B cell (primary cell): ENCODE data around the gene KREMEN2. TPM values are rescaled to one million over a fixed set of nuclear protein-coding genes. Genes with fewer than 3 reads are reported as not detected.

Experiments used
- ATAC-seq: fragments of 200-7000 bp; cut with Tn5 transposase; one replicate; pipeline ENCODE4 v1.10.0; 2021; ENCODE audit warnings: low read depth, mild to moderate bottlenecking, moderate number of reproducible peaks, moderate library complexity
- CTCF ChIA-PET: fragments of 350-600 bp; sonication (Branson Sonifier 250); formaldehyde crosslinking; loops from one replicate; lab custom pipeline; 2021; ENCODE audit warnings: antibody characterized with exemption, inconsistent platforms; lab: Charles Lee
- POLR2A ChIA-PET: fragments of 350-600 bp; sonication (Branson Sonifier 250); formaldehyde crosslinking; loops from one replicate; lab custom pipeline; 2021; ENCODE audit warnings: antibody characterized with exemption; lab: Charles Lee
- DNase-seq: peaks from one replicate; pipeline ENCODE4 v3.0.0; 2013
- H2AFZ ChIP-seq: 2 replicates; pipeline ENCODE4 v1.6.1; 2012; ENCODE audit warnings: mild to moderate bottlenecking, low read depth, low read length; ENCODE audit not compliant: insufficient read depth, poor library complexity, severe bottlenecking
- H3K27ac ChIP-seq, 2 donors: 1 replicate in 1 of 2; 2 replicates in 1 of 2; pipeline ENCODE4 v1.5.1; 2012 to 2013; ENCODE audit warnings: low read length in 2 of 2, mild to moderate bottlenecking in 2 of 2, moderate library complexity in 1 of 2
- H3K27me3 ChIP-seq, 4 experiments: fragments of 200-600 bp in 1 of 4; sonication (generic) in 1 of 4; replicated peaks in 1 of 4; 1 replicate in 2 of 4; 2 replicates in 2 of 4; pipeline versions ENCODE4 v1.6.1 to v1.7.0; 2013 to 2016; ENCODE audit warnings: low read length in 3 of 4, mild to moderate bottlenecking in 2 of 4, mixed read lengths in 1 of 4, moderate library complexity in 1 of 4; ENCODE audit not compliant: insufficient read depth in 4 of 4, control insufficient read depth in 3 of 4; ENCODE audit errors: control extremely low read depth in 1 of 4
- H3K36me3 ChIP-seq, 2 experiments: replicated peaks in 1 of 2; 1 replicate in 1 of 2; 2 replicates in 1 of 2; pipeline versions ENCODE4 v1.6.1 to v1.7.1; 2013; ENCODE audit warnings: low read length in 1 of 2; ENCODE audit not compliant: insufficient read depth in 2 of 2, control insufficient read depth in 1 of 2; ENCODE audit errors: control extremely low read depth in 1 of 2, extremely low read depth in 1 of 2
- H3K4me1 ChIP-seq, 2 donors: fragments of 200-600 bp in 1 of 2; sonication (generic) in 1 of 2; 1 replicate in 1 of 2; 2 replicates in 1 of 2; pipeline versions ENCODE4 v1.5.1 to v1.6.1; 2013 to 2017; ENCODE audit warnings: low read length in 2 of 2; ENCODE audit not compliant: control insufficient read depth in 2 of 2, insufficient read depth in 2 of 2
- H3K4me2 ChIP-seq: replicated peaks from 2 replicates; pipeline ENCODE3; 2012; ENCODE audit warnings: mild to moderate bottlenecking, low read depth, low read length; ENCODE audit not compliant: poor library complexity, severe bottlenecking
- H3K4me3 ChIP-seq, 5 experiments: fragments of 200-600 bp in 1 of 5; sonication (generic) in 1 of 5; 1 replicate in 3 of 5; 2 replicates in 2 of 5; pipeline versions ENCODE4 v1.5.1 to v1.7.0; 2011 to 2016; ENCODE audit warnings: low read length in 4 of 5, mild to moderate bottlenecking in 4 of 5, low read depth in 2 of 5, control low read depth in 1 of 5, moderate library complexity in 1 of 5; ENCODE audit not compliant: insufficient read depth in 1 of 5; ENCODE audit errors: control extremely low read depth in 1 of 5, extremely low read depth in 1 of 5
- H3K79me2 ChIP-seq: fragments of 200-600 bp; sonication (generic); one replicate; pipeline ENCODE4 v1.6.0; 2016; ENCODE audit warnings: low read length; ENCODE audit not compliant: control insufficient read depth, insufficient read depth
- H3K9ac ChIP-seq: fragments of 200-600 bp; sonication (generic); 2 replicates; pipeline ENCODE4 v1.6.1; 2017; ENCODE audit warnings: mild to moderate bottlenecking, low read length, moderate library complexity
- H3K9me3 ChIP-seq, 3 donors: one replicate each; pipeline versions ENCODE4 v1.6.1 to v1.7.1; 2013; ENCODE audit warnings: low read length in 2 of 3; ENCODE audit not compliant: control insufficient read depth in 2 of 3, insufficient read depth in 1 of 3; ENCODE audit errors: control extremely low read depth in 1 of 3
- H4K20me1 ChIP-seq: 2 replicates; pipeline ENCODE4 v1.6.0; 2012; ENCODE audit warnings: mild to moderate bottlenecking, low read length; ENCODE audit not compliant: insufficient read depth, control insufficient read depth, poor library complexity, severe bottlenecking
- H3K27ac Mint-ChIP-seq: one replicate; pipeline ENCODE4 v1.8.0; 2021; ENCODE audit warnings: mixed read lengths
- H3K27me3 Mint-ChIP-seq: one replicate; pipeline ENCODE4 v1.8.0; 2021; ENCODE audit warnings: mixed read lengths
- H3K4me1 Mint-ChIP-seq: one replicate; pipeline ENCODE4 v1.8.0; 2021; ENCODE audit warnings: mixed read lengths
- H3K4me3 Mint-ChIP-seq: one replicate; pipeline ENCODE4 v1.8.0; 2021; ENCODE audit warnings: mixed read lengths
- H3K9me3 Mint-ChIP-seq: one replicate; pipeline ENCODE4 v1.8.0; 2022; ENCODE audit warnings: mixed read lengths; ENCODE audit not compliant: insufficient read depth
- EZH2 ChIP-seq: IDR thresholded peaks from 2 replicates; pipeline ENCODE4 v1.6.1; 2012; ENCODE audit warnings: borderline replicate concordance, low read depth, mild to moderate bottlenecking, moderate library complexity, low read length; ENCODE audit not compliant: insufficient read depth, poor library complexity, severe bottlenecking
- WGBS: methylation state at CpG from one replicate; pipeline ENCODE4 v1.1.5; 2013; ENCODE audit warnings: missing lambda C conversion rate; ENCODE audit not compliant: insufficient coverage; 5-methylcytosine and 5-hydroxymethylcytosine counted together
- intact Hi-C: fragments of 100-400 bp; cut with micrococcal nuclease; formaldehyde crosslinking; loops from one replicate; pipeline ENCODE4 v1.10.0; 2022
- polyA plus RNA-seq: library from polyadenylated mRNA; depleted of rRNA; stranded (reverse); fragments of >200 nt; gene quantifications from 2 replicates; pipeline ENCODE4 v1.2.3, GENCODE V29; 2012
- total RNA-seq, 2 donors: library from RNA; stranded (reverse); fragments of 120-200 nt in 1 of 2; gene quantifications; 1 replicate in 1 of 2; 2 replicates in 1 of 2; pipeline versions ENCODE4 v1.2.3 to v1.2.4, GENCODE V29; 2013 to 2022
- TF ChIP-seq, protein P1 (sequence below): fragments of 200-600 bp; IDR thresholded peaks from one replicate; pipeline ENCODE4 v1.8.0; 2022; ENCODE audit warnings: antibody characterized with exemption, mild to moderate bottlenecking

KREMEN2 gene
- total and polyA plus RNA-seq, 2 donors (not counting 1 experiment from before 2014, with no cell fraction given) = 0.17 to 1.1 TPM

DNA sequence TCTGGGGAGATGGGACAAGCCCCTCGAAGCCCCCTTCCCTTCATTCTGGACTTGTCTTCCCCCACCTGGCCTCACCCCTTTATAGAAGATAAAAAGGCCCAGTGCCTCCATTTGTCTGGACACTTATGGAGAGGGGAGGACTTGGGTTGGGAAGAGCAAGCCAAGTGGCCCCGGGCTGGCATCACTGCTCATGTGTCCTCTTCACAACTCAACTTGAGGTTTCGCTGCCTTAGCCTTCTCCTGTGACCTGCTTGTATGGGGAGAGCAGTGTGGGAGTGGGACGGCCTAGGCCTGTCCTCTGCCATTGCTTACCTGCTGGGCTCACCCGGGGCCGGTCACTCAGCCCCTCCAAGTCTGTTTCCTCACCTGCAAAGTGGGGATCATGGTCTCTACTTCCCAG is 6.5 kb downstream of the KREMEN2 start:
- ATAC-seq (no peak), DNase-seq (no peak)
- Histone ChIP-seq H4K20me1 (peaks cover 24% of the 10 kb centered on the region), H3K4me3 (peak overlapping the region in 1 of 5 experiments; percentile 58), H3K9me3 (peaks cover 0 to 19% (median 0%) of the 10 kb centered on the region in 3 donors), H3K27me3 (peaks cover 0 to 38% (median 11%) of the 10 kb centered on the region in 4 experiments), H3K4me2 (peak overlapping the region; percentile 99), H3K9ac (no peak overlapping the region), H3K36me3 (no peaks in the 10 kb centered on the region), H3K4me1 (peaks cover 36 to 41% of the 10 kb centered on the region in 2 donors), H3K79me2 (no peaks in the 10 kb centered on the region), H2AFZ (no peak overlapping the region), H3K27ac (no peak overlapping the region)
- peaks cover 16% of the 10 kb centered on the region for H3K4me1 Mint-ChIP-seq
- intact Hi-C loops = no loop called here
- 97% methylated on average over 3 of the region's 6 CpGs for WGBS
- H3K27ac Mint-ChIP-seq = no peak overlapping the region
- ChIA-PET POLR2A (interaction anchor here (0.6 to 1.3 kb wide), 2 partner anchors 10 to 58 kb away, joined by 6 to 7 read pairs; partner anchors contain the start of gene PKMYT1), CTCF (interaction anchor here (0.9 to 1.5 kb wide), 3 partner anchors 10 to 16 kb away, joined by 3 to 4 read pairs (median 3); no protein-coding TSS in a partner anchor)
- H3K4me3 Mint-ChIP-seq = peak overlapping the region; percentile 67
- TF ChIP-seq EZH2 = no peak
- TF ChIP-seq, protein P1, sequence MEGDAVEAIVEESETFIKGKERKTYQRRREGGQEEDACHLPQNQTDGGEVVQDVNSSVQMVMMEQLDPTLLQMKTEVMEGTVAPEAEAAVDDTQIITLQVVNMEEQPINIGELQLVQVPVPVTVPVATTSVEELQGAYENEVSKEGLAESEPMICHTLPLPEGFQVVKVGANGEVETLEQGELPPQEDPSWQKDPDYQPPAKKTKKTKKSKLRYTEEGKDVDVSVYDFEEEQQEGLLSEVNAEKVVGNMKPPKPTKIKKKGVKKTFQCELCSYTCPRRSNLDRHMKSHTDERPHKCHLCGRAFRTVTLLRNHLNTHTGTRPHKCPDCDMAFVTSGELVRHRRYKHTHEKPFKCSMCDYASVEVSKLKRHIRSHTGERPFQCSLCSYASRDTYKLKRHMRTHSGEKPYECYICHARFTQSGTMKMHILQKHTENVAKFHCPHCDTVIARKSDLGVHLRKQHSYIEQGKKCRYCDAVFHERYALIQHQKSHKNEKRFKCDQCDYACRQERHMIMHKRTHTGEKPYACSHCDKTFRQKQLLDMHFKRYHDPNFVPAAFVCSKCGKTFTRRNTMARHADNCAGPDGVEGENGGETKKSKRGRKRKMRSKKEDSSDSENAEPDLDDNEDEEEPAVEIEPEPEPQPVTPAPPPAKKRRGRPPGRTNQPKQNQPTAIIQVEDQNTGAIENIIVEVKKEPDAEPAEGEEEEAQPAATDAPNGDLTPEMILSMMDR = no peak
- H3K9me3 Mint-ChIP-seq = no peaks in the 10 kb centered on the region
- H3K27me3 Mint-ChIP-seq = peaks cover 12% of the 10 kb centered on the region

DNA sequence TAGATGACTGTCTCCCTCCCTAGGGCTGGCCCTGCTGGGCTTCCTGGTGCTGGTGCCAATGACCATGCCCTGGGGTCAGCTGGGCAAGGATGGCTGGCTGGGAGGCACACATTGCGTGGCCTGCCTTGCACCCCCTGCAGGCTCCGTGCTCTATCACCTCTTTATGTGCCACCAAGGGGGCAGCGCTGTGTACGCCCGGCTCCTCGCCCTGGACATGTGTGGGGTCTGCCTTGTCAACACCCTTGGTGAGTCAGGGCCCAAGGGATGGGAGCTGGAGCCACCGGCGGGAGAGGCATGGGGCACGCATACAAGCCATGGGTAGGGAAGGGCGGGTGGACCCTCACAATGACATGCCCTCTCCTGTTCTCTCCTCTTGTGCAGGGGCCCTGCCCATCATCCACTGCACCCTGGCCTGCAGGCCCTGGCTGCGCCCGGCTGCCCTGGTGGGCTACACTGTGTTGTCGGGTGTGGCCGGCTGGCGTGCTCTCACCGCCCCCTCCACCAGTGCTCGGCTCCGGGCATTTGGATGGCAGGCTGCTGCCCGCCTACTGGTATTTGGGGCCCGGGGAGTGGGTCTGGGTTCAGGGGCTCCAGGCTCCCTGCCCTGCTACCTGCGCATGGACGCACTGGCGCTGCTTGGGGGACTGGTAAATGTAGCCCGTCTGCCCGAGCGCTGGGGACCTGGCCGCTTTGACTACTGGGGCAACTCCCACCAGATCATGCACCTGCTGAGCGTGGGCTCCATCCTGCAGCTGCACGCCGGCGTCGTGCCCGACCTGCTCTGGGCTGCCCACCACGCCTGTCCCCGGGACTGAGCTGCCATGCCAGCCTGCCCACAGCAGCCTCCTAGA is 7.3 kb downstream of the KREMEN2 start:
- no peaks in the 10 kb centered on the region for H3K79me2 ChIP-seq
- no peak overlapping the region for H3K9ac ChIP-seq
- DNase-seq (no peak), ATAC-seq (no peak)
- H4K20me1 ChIP-seq = peaks cover 17% of the 10 kb centered on the region
- Mint-ChIP-seq H3K4me3 (peak overlapping the region; percentile 67), H3K27me3 (peaks cover 12% of the 10 kb centered on the region), H3K27ac (no peak overlapping the region), H3K9me3 (no peaks in the 10 kb centered on the region), H3K4me1 (peaks cover 16% of the 10 kb centered on the region)
- intact Hi-C loops = no loop called here
- H3K27me3 ChIP-seq = peaks cover 0 to 30% (median 8%) of the 10 kb centered on the region in 4 experiments
- H3K4me2 ChIP-seq = no peak overlapping the region
- H3K9me3 ChIP-seq = peaks cover 0 to 15% (median 0%) of the 10 kb centered on the region in 3 donors
- H3K36me3 ChIP-seq = no peaks in the 10 kb centered on the region
- H3K27ac ChIP-seq = no peak overlapping the region
- ChIA-PET POLR2A (interaction anchor here (0.5 kb wide), 1 partner anchor 53 kb away, joined by 4 read pairs; no protein-coding TSS in a partner anchor), CTCF (interaction anchor here (0.8 to 1.6 kb wide), 3 partner anchors 9 to 103 kb away, joined by 3 to 4 read pairs (median 3); no protein-coding TSS in a partner anchor)
- H2AFZ ChIP-seq = no peak overlapping the region
- WGBS = 78% methylated on average over 31 of the region's 35 CpGs
- H3K4me1 ChIP-seq = peaks cover 29 to 34% of the 10 kb centered on the region in 2 donors
- H3K4me3 ChIP-seq = no peak overlapping the region
- no peak for TF ChIP-seq EZH2
- TF ChIP-seq, protein P1 = no peak
